Heart left ventricle (tissue), 13 donors: ENCODE results near the gene FAM83C.

ENCODE experiments used
- CTCF ChIP-seq, 12 donors: fragments of 200-600 bp; sonication (generic) in 4 of 12; IDR thresholded peaks; one replicate each; pipeline versions ENCODE4 v1.5.0 to v1.8.0; 2018 to 2022; ENCODE audit warnings: antibody characterized with exemption in 12 of 12, mild to moderate bottlenecking in 5 of 12
- POLR2A ChIP-seq, 2 donors: fragments of 450-650 bp; IDR thresholded peaks; one replicate each; pipeline ENCODE4 v1.6.1; 2017; ENCODE audit warnings: antibody characterized with exemption in 2 of 2, mild to moderate bottlenecking in 2 of 2, moderate library complexity in 2 of 2
- donor health status: ischemic (EF 13 %, LVEDD 7.1; RV severe dilation, severe dysfunction).
- donor health status: DM: no; HTN: yes; CAD: no.
- donor health status: DM: no; HTN: no; CAD: no.
- donor health status: ischemic (EF 25% LVEDD 6.9; RV normal size, moderate dysfunction).
- donor health status: ischemic (EF 25% LVEDD 5.7; RV mildly dilated, moderate dysfunction).
- donor health status: ischemic (EF 35%, LVEDD 5.7; RV mildly dilated, moderate dysfunction).
- donor health status: nonischemic (EF 11% LVEDD 7.7; RV severe dilation, severe dysfunction).
- donor health status: DM: yes; HTN: yes; CAD: no.
- donor health status: PGD.
- donor health status: ischemic (EF 29% LVEDD 5.4; RV normal size, mild dysfunction).
- donor health status: nonischemic (EF 23%, LVEDD 6.1; RV moderate dilation, normal function).

- TF ChIP-seq CTCF (IDR thresholded peaks at IDR 0.05), result no peak
- TF ChIP-seq POLR2A (IDR thresholded peaks at IDR 0.05), result no peak
Observed at GRCh38 chr20:35270021-35270902, 22.0 kb downstream of the FAM83C start.
